GDM1 (cell line): Measurements from ENCODE around the gene ZNF669.

Experiments used
- DNase-seq: peaks from one replicate; lab custom pipeline; 2025; lab: John Stamatoyannopoulos, UW

Gene ZNF669

DNA sequence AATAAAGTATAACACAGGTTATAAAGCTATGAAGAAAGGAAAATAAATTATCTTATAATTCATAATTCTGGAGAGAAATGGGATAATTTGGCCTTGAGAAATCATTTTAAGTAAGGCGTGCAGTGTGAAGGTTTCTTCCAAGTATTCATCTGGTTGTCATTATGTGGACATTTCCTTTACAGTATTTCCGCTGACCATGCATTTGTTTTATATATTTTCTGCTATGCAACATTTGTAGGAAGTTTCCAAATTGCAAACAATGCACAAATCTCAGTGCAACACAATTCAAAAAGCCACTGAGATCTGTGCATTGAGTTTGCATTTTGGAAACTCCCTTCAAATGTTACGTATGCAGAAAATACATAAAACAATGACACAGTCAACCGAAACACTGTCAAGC is 43.4 kb downstream of the ZNF669 start:
- DNase-seq = no peak

GRCh38 chr1:247056071-247056470 is 48.1 kb downstream of the ZNF669 start:
- DNase-seq = no peak

GRCh38 chr1:247054992-247055415 is 49.2 kb downstream of the ZNF669 start:
- DNase-seq = no peak
